ENCODE data around the gene NHSL1.

The NHSL1 gene

GRCh38 chr6:138528137-138528536 lies 28.8 kb upstream of the NHSL1 start:
- Histone ChIP-seq H3K4me2 (ENCODE audit: low read length) (no peak overlapping the region), H3K4me3 (ENCODE audit: low read length) (no peak overlapping the region), H3K27me3 (ENCODE audit: control insufficient read depth, low read length) (0 out of 2 replicates have a peak, but pooled peaks cover 3% of the 10 kb centered on the region), H3K4me1 (ENCODE audit: control insufficient read depth, low read length) (no peaks in the 10 kb centered on the region), H3K27ac (ENCODE audit: low read depth, low read length) (no peak overlapping the region), H3K9me3 (ENCODE audit: control insufficient read depth, insufficient read depth, low read length) (no peaks in the 10 kb centered on the region), H3K79me2 (ENCODE audit: control insufficient read depth, low read length) (no peaks in the 10 kb centered on the region), H4K20me1 (ENCODE audit: control insufficient read depth, insufficient read depth, low read depth, low read length) (no peaks in the 10 kb centered on the region), H3F3A (ENCODE audit: control insufficient read depth, insufficient read depth) (no peaks in the 10 kb centered on the region), H3K36me3 (ENCODE audit: control insufficient read depth, low read length) (no peaks in the 10 kb centered on the region), H3K9me2 (replicated peaks; ENCODE audit: control insufficient read depth, low read length) (no peaks in the 10 kb centered on the region)
- no peak for TF ChIP-seq EZH2phosphoT487 (IDR thresholded peaks at IDR 0.05; ENCODE audit: borderline replicate concordance, low read length)
- TF ChIP-seq CTCF (IDR thresholded peaks at IDR 0.05; ENCODE audit: low read depth, low read length, poor library complexity, severe bottlenecking), result no peak

GRCh38 chr6:138527411-138528088 lies 28.3 kb upstream of the NHSL1 start:
- H3K4me3 ChIP-seq (ENCODE audit: low read length), result no peak overlapping the region

GRCh38 chr6:138526822-138527235 lies 27.5 kb upstream of the NHSL1 start:
- Histone ChIP-seq H3K36me3 (ENCODE audit: control insufficient read depth, low read length) (no peaks in the 10 kb centered on the region), H3K9me2 (replicated peaks; ENCODE audit: control insufficient read depth, low read length) (no peaks in the 10 kb centered on the region), H3K4me2 (ENCODE audit: low read length) (no peak overlapping the region), H3K9me3 (ENCODE audit: control insufficient read depth, insufficient read depth, low read length) (no peaks in the 10 kb centered on the region), H3K4me3 (ENCODE audit: low read length) (no peak overlapping the region), H3K4me1 (ENCODE audit: control insufficient read depth, low read length) (peaks cover 2% of the 10 kb centered on the region), H3K79me2 (ENCODE audit: control insufficient read depth, low read length) (no peaks in the 10 kb centered on the region), H3K27ac (ENCODE audit: low read depth, low read length) (no peak overlapping the region), H3F3A (ENCODE audit: control insufficient read depth, insufficient read depth) (no peaks in the 10 kb centered on the region), H4K20me1 (ENCODE audit: control insufficient read depth, insufficient read depth, low read depth, low read length) (no peaks in the 10 kb centered on the region), H3K27me3 (ENCODE audit: control insufficient read depth, low read length) (0 out of 2 replicates have a peak, but pooled peaks cover under 1% of the 10 kb centered on the region)
- TF ChIP-seq EZH2phosphoT487 (IDR thresholded peaks at IDR 0.05; ENCODE audit: borderline replicate concordance, low read length), result no peak
- TF ChIP-seq CTCF (IDR thresholded peaks at IDR 0.05; ENCODE audit: low read depth, low read length, poor library complexity, severe bottlenecking), result no peak

More at GRCh38 chr6:138527411-138528088, 28.3 kb upstream of the NHSL1 start:
- Histone ChIP-seq H4K20me1 (ENCODE audit: control insufficient read depth, insufficient read depth, low read depth, low read length) (no peaks in the 10 kb centered on the region), H3K4me2 (ENCODE audit: low read length) (no peak overlapping the region), H3K79me2 (ENCODE audit: control insufficient read depth, low read length) (no peaks in the 10 kb centered on the region), H3K9me3 (ENCODE audit: control insufficient read depth, insufficient read depth, low read length) (no peaks in the 10 kb centered on the region), H3K27ac (ENCODE audit: low read depth, low read length) (no peak overlapping the region), H3K27me3 (ENCODE audit: control insufficient read depth, low read length) (0 out of 2 replicates have a peak, but pooled peaks cover 3% of the 10 kb centered on the region), H3K36me3 (ENCODE audit: control insufficient read depth, low read length) (no peaks in the 10 kb centered on the region), H3F3A (ENCODE audit: control insufficient read depth, insufficient read depth) (no peaks in the 10 kb centered on the region), H3K4me1 (ENCODE audit: control insufficient read depth, low read length) (no peaks in the 10 kb centered on the region), H3K9me2 (replicated peaks; ENCODE audit: control insufficient read depth, low read length) (no peaks in the 10 kb centered on the region)
- TF ChIP-seq CTCF (IDR thresholded peaks at IDR 0.05; ENCODE audit: low read depth, low read length, poor library complexity, severe bottlenecking) (no peak), EZH2phosphoT487 (IDR thresholded peaks at IDR 0.05; ENCODE audit: borderline replicate concordance, low read length) (no peak)
